ENCODE results near the gene FADS1.

GRCh38 chr11:61771195-61771894, 45.5 kb downstream of the FADS1 start:
- TF ChIP-seq CTCF (IDR thresholded peaks at IDR 0.05; ENCODE audit: insufficient read depth, low read length), result no peak
- no peak for TF ChIP-seq REST (IDR thresholded peaks at IDR 0.05; ENCODE audit: insufficient replicate concordance, low read depth)
- TF ChIP-seq POLR2AphosphoS5 (IDR thresholded peaks at IDR 0.05; ENCODE audit: low read depth), result no peak

All from HL-60 (cell line).